ENCODE data around the gene STX5.

DNA sequence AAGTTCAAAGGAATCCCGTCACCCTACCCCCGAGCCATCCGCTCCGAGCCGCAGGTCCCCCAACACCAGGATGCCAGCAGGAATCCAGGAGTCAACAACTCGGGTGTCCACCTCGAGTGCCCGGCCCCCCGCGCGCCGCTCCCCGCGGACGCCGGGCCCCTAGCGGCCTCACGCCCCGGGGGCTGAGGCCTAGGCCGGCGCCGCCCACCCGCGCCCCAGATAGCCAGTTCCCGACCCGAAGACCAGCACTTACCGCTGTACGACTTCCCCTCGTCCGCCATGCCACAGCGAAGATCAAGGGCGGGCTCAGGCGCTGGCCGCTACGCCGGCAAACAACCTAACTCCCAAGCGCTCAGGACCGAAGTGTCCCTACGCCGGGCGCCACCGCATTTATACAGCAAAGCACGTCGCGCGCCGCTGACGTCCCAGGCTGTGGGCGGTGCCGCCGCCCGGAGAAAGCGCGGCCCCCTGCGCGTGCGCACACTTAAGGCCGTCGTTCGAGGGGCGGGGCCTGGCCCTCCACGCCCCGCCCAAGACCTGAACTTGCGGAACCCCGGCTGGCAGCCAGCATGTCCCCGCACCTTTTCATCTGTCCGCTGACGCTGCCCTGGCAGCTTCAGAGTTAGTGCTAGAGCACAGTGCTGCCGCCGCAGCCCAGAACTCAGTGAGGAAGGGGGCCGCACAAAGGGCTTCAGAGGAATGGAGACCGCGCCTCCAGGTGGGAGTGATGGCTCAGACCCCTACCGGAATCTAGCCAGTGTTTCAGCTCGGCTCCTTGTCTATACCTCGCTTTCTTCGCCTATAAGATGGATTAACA is 26.6 kb downstream of the STX5 start, which contains the start of gene NXF1:
- TF ChIP-seq, protein P1, sequence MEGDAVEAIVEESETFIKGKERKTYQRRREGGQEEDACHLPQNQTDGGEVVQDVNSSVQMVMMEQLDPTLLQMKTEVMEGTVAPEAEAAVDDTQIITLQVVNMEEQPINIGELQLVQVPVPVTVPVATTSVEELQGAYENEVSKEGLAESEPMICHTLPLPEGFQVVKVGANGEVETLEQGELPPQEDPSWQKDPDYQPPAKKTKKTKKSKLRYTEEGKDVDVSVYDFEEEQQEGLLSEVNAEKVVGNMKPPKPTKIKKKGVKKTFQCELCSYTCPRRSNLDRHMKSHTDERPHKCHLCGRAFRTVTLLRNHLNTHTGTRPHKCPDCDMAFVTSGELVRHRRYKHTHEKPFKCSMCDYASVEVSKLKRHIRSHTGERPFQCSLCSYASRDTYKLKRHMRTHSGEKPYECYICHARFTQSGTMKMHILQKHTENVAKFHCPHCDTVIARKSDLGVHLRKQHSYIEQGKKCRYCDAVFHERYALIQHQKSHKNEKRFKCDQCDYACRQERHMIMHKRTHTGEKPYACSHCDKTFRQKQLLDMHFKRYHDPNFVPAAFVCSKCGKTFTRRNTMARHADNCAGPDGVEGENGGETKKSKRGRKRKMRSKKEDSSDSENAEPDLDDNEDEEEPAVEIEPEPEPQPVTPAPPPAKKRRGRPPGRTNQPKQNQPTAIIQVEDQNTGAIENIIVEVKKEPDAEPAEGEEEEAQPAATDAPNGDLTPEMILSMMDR (IDR thresholded peaks at IDR 0.05; ENCODE audit: low read depth, low read length, poor library complexity, severe bottlenecking): no peak
- no peak for TF ChIP-seq EZH2phosphoT487 (IDR thresholded peaks at IDR 0.05; ENCODE audit: borderline replicate concordance, low read length)
